GM12872 (cell line): ENCODE results near the gene KCNT1.
A peak's percentile ranks its signal among the peaks of the same experiment; 100 is the strongest.

ENCODE experiments used
- CTCF ChIP-seq: IDR thresholded peaks from 3 replicates; pipeline ENCODE4 v1.5.1; 2011; ENCODE audit warnings: low read depth, mild to moderate bottlenecking, low read length, moderate library complexity; ENCODE audit not compliant: insufficient read depth

The KCNT1 gene

DNA sequence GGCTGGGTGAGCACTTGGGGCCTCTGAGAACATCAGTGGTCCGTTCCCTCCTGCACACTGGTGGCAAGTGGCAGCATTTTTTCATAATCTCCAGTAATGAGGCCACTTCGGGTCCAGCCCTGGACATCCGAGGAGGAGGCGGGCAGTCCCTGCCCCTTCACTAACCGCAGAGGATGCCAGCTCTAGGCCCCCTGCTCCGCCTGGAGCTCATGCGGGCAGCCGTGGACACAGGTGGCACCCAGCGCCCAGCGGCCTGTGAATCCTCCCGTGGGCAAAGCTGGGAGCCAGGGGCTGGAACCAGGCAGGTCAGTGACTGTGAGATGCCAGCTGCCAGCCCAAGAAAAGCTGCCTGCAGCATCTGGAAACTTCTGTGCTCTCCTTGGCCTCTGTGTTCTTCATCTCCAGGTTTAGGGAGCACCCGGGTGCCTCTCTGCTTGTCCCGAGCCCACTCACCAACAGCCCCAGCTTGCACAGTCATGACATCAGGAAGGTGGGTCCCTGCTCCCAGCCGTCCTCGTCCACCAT, 92.4 kb downstream of the KCNT1 start:
- TF ChIP-seq CTCF: no peak

DNA sequence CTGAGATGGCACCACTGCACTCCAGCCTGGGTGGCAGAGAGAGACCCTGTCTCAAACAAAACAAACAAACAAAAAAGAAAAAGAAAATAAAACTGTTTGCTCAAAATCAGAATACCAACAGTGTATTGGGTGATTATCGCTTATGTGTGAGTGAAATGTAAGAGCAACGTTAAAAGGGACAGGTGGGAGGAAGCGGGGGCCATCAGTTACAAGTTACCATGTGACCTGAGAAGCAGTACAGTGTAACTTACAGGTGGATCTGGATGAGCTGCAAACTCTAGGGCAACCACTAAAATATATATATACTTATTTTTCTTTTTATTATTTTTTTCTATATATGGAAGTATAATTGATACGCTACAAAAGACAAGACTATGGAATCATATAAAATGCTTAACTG, 93.4 kb downstream of the KCNT1 start:
- no peak for TF ChIP-seq CTCF

- TF ChIP-seq CTCF: no peak
These were observed 95.0 kb downstream of the KCNT1 start for GRCh38 chr9:135796784-135797485.

DNA sequence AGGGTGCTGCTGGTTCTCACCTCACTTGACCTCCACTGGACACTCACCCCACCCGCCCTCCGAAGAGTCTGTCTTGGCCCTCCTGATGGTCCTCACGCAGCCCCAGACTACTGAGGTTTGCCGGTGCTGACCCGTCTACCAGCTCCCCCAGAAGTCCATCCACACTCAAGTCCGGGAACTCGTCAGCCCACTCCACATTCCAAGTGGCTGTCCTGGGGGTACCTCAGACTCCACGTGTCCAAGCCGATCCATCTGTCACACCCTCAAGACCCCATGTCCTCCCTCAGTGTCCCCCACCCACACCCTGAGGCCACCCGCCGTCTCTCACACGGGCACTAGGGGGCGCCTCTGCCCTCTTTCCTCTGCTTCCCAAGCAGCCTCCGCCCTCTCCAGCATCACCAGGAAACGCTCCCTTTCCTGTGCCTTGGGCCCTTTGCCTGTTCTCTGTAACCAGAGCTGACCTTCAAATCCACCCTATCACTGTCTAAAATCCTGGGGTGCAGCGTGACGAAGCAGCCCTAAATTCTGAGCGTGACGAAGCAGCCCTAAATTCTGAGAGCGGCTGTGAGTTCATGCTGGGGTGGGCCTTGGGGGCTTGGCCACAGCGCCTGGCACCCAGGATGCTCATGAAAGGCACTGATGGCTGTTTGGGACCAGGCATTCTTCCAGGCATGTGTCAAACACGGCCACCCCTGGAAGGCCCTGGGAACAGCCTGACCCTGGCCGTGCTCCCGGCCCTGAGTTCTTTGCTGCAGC, 95.7 kb downstream of the KCNT1 start:
- TF ChIP-seq CTCF: peak; percentile 78

- TF ChIP-seq CTCF: no peak
These were observed 96.2 kb downstream of the KCNT1 start for GRCh38 chr9:135798263-135798585.

DNA sequence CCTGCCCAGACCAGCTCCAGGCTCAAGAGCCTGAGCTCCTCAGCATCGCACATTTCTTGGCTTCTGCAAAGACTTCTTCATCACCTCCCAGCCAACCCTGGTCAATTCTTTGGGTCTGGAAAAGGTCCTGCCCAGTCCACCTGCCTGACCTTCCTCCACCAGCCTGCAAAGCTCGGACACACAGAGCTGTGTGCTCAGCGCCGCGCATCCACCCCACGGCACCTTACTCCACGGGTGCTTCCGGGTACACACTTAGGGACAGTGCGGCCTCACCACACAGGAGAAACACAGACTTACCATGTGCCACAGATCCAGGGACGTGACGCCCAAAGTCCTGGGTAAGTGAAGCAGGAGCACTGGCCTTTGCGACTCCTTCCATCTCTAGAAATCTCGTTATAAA, 97.3 kb downstream of the KCNT1 start:
- no peak for TF ChIP-seq CTCF

DNA sequence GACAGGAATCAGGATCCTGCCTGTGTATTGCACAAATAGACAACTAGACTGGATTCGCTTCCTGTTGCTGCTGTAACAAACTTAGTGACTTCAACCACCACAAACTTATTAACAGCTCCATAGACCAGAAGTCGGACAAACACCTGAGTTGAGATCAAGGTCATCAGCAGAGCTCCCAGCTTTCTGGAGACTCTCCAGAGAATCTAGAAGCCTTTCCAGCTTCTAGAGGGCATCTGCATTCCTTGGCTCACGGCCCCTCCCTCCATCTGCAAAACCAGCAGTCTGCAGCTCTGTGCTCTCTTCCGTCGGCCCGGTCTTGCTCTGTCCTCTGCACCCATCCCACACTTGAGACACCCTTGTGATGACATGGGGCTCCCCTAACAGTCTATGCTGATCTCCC, 99.1 kb downstream of the KCNT1 start:
- TF ChIP-seq CTCF: no peak
